Psoas muscle (tissue), 8 donors: ENCODE results near the gene MED20. TPM values are rescaled to one million over a fixed set of nuclear protein-coding genes. Genes with fewer than 3 reads are reported as not detected.

ENCODE experiments used
- ATAC-seq, 4 donors: fragments of 200-7000 bp; cut with Tn5 transposase; one replicate each; pipeline ENCODE4 v1.9.1; 2020; ENCODE audit warnings: moderate library complexity in 3 of 4, mild to moderate bottlenecking in 2 of 4
- DNase-seq, 2 donors: peaks; one replicate each; pipeline ENCODE4 v3.0.0-alpha.2; 2020
- H3K27ac ChIP-seq: fragments of 200-600 bp; one replicate; pipeline ENCODE4 v1.8.0; 2022
- H3K27me3 ChIP-seq, 3 donors: fragments of 200-600 bp in 1 of 3; one replicate each; pipeline versions ENCODE4 v1.6.1 to v1.8.0; 2013 to 2022; ENCODE audit warnings: low read length in 2 of 3, mild to moderate bottlenecking in 2 of 3, moderate library complexity in 1 of 3; ENCODE audit not compliant: insufficient read depth in 3 of 3
- H3K36me3 ChIP-seq, 2 donors: fragments of 200-600 bp in 1 of 2; one replicate each; pipeline versions ENCODE4 v1.6.1 to v1.8.0; 2013 to 2022; ENCODE audit warnings: low read depth in 1 of 2, mild to moderate bottlenecking in 1 of 2, moderate library complexity in 1 of 2; ENCODE audit not compliant: insufficient read depth in 1 of 2
- H3K4me1 ChIP-seq: fragments of 200-600 bp; one replicate; pipeline ENCODE4 v1.8.0; 2022
- H3K4me3 ChIP-seq: fragments of 200-600 bp; one replicate; pipeline ENCODE4 v1.8.0; 2022; ENCODE audit warnings: mild to moderate bottlenecking
- H3K9me3 ChIP-seq: fragments of 200-600 bp; one replicate; pipeline ENCODE4 v1.8.0; 2022
- WGBS, 3 donors: extraction: QIAGEN DNeasy Blood & Tissue Kit; methylation state at CpG; one replicate each; pipeline versions ENCODE4 v1.1.6 to v1.1.7; 2013; 5-methylcytosine and 5-hydroxymethylcytosine counted together
- intact Hi-C, 2 donors: fragments of 100-400 bp; cut with DNase I; formaldehyde crosslinking; loops; one replicate each; pipeline versions ENCODE4 v1.11.0 to v1.14.2; 2022
- polyA plus RNA-seq, 3 donors: library from polyadenylated mRNA; stranded (reverse); fragments of 200-250 nt; gene quantifications; one replicate each; pipeline ENCODE4 v1.2.3, GENCODE V29; 2013
- total RNA-seq, 4 donors: library from RNA; stranded (reverse); fragmentation: NEBNext Ultra II Directional in 2 of 4; extraction: Animal tissue kit (Norgen Biotek cat#: 25700) in 2 of 4; gene quantifications; one replicate each; pipeline versions ENCODE4 v1.2.1 to v1.2.4, GENCODE V29; 2021 to 2023
- TF ChIP-seq, protein P1 (sequence below): fragments of 200-600 bp; IDR thresholded peaks from one replicate; pipeline ENCODE4 v1.8.0; 2022; ENCODE audit warnings: antibody characterized with exemption
- donor health status: healthy with polysubstance abuse.
- donor health status: DM: no; HTN: no; CAD: no; lungs with moderate emphysema.
- donor health status: Bipolar disorder and iron deficiency.
- donor health status: healthy.
- donor health status: DM: yes; HTN: yes; CAD: no.
- donor health status: DM: no; HTN: no; CAD: no.
- donor health status: DM: no; HTN: no; CAD: no.
- donor health status: DM: yes; HTN: yes; CAD: no.

MED20 gene
- total and polyA plus RNA-seq, 7 donors, result 9.2 to 28.1 (median 16.4) TPM

DNA sequence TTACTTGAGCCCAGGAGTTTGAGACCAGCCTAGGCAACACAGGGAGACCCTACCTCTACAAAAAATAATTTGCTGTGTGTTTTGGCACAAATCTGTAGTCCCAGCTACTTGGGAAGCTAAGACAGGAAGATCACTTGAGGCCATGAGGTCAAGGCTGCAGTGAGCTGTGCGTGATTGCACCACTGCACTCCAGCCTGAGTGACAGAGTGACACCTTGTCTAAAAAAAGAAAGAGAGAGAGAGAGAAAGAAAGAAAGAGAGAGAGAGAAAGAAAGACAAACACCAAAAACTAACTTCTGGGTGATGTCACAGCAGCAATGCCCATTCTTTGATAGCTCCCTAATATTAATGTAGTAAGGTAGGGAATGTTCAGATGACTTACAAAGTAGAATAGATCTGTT lies 46.2 kb downstream of the MED20 start:
- intact Hi-C loops, result no loop called here
- TF ChIP-seq, protein P1, sequence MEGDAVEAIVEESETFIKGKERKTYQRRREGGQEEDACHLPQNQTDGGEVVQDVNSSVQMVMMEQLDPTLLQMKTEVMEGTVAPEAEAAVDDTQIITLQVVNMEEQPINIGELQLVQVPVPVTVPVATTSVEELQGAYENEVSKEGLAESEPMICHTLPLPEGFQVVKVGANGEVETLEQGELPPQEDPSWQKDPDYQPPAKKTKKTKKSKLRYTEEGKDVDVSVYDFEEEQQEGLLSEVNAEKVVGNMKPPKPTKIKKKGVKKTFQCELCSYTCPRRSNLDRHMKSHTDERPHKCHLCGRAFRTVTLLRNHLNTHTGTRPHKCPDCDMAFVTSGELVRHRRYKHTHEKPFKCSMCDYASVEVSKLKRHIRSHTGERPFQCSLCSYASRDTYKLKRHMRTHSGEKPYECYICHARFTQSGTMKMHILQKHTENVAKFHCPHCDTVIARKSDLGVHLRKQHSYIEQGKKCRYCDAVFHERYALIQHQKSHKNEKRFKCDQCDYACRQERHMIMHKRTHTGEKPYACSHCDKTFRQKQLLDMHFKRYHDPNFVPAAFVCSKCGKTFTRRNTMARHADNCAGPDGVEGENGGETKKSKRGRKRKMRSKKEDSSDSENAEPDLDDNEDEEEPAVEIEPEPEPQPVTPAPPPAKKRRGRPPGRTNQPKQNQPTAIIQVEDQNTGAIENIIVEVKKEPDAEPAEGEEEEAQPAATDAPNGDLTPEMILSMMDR, result no peak
- WGBS, 3 donors, result 63 to 83% (median 68%) methylated on average over 1 of the region's 1 CpG

DNA sequence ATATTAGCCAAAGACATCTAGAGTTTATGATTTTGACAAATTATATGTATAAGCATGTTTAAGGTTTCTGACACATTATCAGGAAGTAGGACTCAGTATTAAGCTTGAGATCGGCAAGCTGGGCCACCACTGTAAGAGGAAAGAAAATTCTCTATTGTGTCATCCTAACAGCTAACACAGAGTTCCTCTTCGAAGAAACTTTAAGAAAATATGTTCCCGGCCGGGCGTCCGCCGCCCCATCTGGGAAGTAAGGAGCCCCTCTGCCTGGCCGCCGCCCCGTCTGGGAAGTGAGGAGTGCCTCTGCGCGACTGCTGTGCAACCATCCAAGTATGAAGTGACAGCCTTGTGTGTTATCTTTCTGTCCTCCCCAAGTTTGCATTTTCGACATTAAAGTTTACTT lies 48.8 kb downstream of the MED20 start:
- H3K9me3 ChIP-seq, result no peaks in the 10 kb centered on the region
- no peak overlapping the region for H3K4me3 ChIP-seq
- intact Hi-C loops, result no loop called here
- TF ChIP-seq, protein P1, result no peak
- H3K27ac ChIP-seq, result no peak overlapping the region
- H3K36me3 ChIP-seq, result peaks cover 0 to 8% of the 10 kb centered on the region in 2 donors
- no peak for DNase-seq
- no peak for ATAC-seq
- H3K27me3 ChIP-seq, result no peaks in the 10 kb centered on the region
- peaks cover 5% of the 10 kb centered on the region for H3K4me1 ChIP-seq
- 93 to 95% (median 93%) methylated on average over 13 of the region's 13 CpGs for WGBS, 3 donors

More for the DNA sequence above, 46.2 kb downstream of the MED20 start:
- peaks cover 0 to 8% of the 10 kb centered on the region in 2 donors for H3K36me3 ChIP-seq
- peaks cover 5% of the 10 kb centered on the region for H3K4me1 ChIP-seq
- H3K27ac ChIP-seq, result no peak overlapping the region
- no peaks in the 10 kb centered on the region for H3K9me3 ChIP-seq
- no peaks in the 10 kb centered on the region for H3K27me3 ChIP-seq
- DNase-seq, result no peak
- peak in 2 of 4 donors; percentile 56 to 57 for ATAC-seq
- no peak overlapping the region for H3K4me3 ChIP-seq

DNA sequence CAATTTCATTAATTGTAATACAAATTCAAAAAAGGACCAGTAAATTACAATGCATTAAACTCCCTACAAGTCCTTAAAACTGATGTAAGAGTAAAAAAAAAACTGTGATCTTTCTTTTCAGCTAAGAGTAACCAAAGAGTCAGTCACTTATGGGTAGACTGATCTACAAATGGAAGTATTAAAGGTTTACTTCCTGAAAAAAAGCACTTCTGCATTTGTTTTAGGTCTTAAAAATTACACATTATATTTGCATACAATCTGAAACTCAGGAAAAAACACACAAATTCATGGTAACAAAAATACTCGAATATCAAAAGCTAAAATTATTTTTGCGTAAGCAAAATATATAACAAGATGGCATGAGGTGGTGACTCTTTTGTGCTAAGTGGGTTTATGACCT lies 49.2 kb downstream of the MED20 start:
- Histone ChIP-seq H3K27ac (no peak overlapping the region), H3K4me3 (no peak overlapping the region), H3K36me3 (peaks cover 0 to 8% of the 10 kb centered on the region in 2 donors), H3K4me1 (peaks cover 5% of the 10 kb centered on the region), H3K27me3 (no peaks in the 10 kb centered on the region), H3K9me3 (no peaks in the 10 kb centered on the region)
- no peak for ATAC-seq
- DNase-seq, result no peak
- TF ChIP-seq, protein P1, result no peak
- 94 to 95% (median 95%) methylated on average over 2 of the region's 2 CpGs for WGBS, 3 donors
- intact Hi-C loops, result no loop called here

DNA sequence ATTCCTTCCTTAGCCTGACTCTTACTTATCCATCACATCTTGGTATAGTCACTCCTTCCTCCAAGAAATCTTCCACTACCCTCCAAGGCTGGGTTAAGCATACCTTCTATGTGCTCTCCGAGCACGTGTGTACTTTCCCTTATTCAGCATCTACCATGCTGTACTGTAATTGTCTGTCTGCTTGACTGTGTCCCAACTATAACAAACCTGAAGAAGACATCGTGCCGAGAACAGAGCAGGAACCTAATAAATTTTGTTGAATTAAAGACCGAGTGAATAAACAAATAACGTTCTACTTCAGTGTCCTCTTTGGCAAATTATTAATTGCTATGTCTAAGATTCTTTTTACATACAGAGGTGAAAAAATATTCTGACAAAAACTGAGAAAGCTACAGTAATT lies 61.6 kb downstream of the MED20 start:
- 95 to 97% (median 95%) methylated on average over 6 of the region's 6 CpGs for WGBS, 3 donors
- Histone ChIP-seq H3K4me3 (no peak overlapping the region), H3K9me3 (no peaks in the 10 kb centered on the region), H3K27me3 (no peaks in the 10 kb centered on the region), H3K27ac (no peak overlapping the region), H3K4me1 (no peaks in the 10 kb centered on the region), H3K36me3 (no peaks in the 10 kb centered on the region)
- TF ChIP-seq, protein P1, result no peak
- DNase-seq, result no peak
- no peak for ATAC-seq
- intact Hi-C loops, result no loop called here

DNA sequence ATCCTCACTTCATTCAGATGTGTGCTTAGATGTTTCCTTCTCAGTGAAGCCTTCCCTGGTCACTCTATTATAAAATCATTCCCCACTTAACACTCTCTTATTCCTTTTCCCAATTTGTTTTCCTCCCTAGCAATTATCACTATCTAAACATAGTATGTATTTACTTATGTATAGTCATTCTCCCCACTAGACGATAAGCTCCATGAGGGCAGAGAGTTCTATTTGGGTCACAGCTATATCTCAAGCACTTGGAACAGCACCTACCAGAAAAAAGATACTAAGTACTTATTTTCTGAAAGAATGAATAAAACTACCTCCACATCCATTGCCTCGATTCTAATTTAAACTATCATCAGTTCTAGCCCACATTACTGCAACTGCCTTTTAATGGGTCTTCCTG lies 62.2 kb downstream of the MED20 start:
- no peaks in the 10 kb centered on the region for H3K36me3 ChIP-seq
- no peaks in the 10 kb centered on the region for H3K4me1 ChIP-seq
- no peaks in the 10 kb centered on the region for H3K9me3 ChIP-seq
- no peak overlapping the region for H3K27ac ChIP-seq
- intact Hi-C loops, result no loop called here
- H3K4me3 ChIP-seq, result no peak overlapping the region
- ATAC-seq (no peak), DNase-seq (no peak)
- TF ChIP-seq, protein P1, result no peak
- WGBS, 3 donors, result 97 to 98% (median 98%) methylated on average over 2 of the region's 2 CpGs
- no peaks in the 10 kb centered on the region for H3K27me3 ChIP-seq
